T-helper 1 cell (primary cell): ENCODE measurements around the gene SERGEF.

Experiments
- DNase-seq, 5 donors: peaks; one replicate each; pipeline ENCODE4 v3.0.0-alpha.2; 2012 to 2020

SERGEF gene

DNA sequence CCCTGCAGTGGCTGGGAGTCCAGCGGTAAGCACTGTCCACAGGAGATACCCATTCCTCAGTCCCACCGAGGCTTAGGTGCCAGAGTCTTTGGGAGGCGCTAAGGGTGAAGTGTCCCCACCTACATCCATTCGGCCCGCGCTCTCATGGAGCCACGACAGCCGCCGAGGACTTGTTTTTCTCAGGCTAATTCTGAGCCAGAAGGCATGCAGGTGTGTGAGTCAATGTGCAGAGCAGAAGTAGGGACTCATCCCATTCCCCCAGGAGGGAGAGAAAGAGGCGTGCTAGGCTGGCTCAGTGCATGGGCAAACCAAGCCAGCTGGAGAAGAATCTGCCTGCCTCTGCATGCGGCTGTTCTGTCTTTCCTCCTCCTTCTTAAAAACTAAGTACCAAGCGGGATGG, 231.6 kb downstream of the SERGEF start:
- no peak for DNase-seq

DNA sequence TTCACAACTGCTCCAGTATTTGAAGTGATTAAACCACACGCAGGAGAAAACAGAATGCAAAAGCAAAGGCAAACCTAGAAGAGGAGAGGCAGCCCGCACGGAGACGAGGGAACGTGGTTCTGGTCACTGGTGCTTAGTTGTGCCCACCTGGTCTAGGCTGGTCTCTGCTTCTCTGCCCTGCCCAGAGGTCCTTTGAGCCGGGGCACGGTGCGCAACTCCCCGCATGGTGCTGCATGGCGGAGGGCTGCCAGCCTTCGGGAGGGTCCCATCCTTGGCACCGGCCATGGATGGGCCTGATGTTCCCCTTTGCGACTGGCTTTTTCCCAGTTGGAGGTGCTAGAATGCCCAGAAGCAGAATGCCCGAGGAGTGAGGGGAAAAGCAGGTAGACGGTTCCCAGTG, 232.2 kb downstream of the SERGEF start:
- no peak for DNase-seq

DNA sequence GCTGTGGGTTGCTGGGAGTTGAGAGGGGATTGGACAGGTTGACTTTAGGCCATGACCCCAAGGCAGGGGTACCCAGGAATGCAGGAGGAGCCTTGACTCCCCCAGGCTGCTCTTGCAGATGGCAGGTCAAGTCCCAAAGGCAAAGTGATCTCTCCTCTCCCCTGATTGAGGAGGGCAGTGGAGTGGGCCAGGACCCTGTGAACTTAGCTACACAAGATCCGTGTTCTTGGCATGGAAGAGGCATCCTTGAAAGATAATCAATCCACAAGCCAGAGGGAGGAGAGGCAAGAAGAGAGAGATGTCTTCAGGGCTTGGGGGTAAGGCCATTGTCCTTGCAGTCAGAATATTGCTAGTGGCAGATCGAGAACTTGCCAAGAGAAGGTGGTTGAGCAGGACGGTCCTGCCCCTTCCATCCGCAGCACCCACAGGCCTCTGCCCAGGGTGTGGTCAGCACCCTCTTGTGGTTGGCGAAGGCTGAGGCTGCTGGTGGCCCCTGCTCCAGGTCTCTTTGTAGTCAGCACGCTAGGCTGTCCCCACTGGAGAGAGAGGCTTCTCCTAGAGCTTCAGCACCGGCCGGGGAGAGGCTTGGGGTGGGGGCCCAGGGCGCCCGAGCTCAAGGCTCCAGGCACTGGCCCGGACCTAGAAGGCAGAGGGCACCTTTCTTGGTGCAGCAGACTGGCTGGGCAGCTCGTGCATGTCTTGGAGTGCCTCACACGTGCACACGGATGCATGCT, 232.8 kb downstream of the SERGEF start:
- no peak for DNase-seq

DNA sequence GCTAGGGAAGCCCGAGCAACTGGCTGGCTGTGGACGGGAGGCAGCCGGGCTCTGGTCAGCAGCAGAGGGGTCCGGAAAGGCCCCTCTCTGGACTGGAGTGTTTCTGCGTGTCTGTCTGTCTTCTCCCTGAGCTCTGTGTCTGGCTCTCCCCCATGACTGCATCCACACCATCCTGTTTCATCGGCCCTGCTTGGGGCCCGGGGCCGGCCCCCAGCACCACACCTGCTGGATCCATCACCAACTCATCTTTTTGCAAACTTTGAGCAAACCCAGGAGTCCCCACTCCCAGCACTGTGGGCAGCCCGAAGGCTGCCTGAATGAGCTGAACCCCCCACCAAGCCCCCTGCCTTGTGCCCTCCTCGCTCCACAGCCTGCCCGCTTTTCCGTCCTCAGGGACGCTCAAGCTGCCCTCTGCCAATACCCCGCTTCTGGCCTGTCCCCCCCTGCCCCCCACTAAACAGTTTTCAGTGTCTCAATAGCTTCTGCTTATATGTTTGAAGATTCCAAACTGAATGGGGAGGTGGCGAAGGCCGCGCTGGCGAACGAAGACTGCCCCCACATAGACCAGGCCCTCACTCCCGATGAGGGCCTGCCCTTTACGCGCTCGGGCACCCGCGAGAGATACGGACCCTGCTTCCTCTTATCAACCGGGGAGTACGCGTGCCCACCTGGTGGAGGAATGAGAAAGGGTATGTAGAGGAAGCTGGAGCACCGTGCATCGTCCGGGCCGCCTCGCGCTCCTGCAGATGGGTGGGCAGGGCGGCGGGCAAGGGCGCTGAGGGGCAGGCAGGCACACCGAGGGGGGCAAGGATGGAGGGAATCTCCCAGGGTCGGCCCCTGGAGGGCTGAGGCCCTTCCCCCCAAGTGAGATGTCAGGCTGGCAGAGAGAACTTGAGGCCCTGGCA, 233.6 kb downstream of the SERGEF start:
- no peak for DNase-seq

DNA sequence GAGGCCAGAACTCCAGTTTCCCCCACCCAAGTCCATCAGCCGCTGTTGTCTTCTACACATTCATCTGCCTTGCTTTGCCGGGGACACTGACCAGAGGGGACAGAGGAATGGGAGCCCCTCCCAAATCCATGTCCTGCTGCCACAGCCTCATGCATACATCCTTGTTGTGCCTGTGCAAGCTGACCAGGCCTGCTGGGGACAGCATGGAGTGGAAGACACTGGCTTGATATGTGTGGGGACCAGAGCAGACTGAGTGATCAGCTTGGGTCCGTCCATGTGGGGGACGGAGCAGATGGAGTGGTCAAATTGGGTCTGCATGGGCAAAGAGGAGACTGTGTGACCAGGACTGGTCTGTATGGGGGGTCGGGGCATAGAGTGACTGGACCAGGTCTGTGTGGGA, 234.5 kb downstream of the SERGEF start:
- DNase-seq = no peak

DNA sequence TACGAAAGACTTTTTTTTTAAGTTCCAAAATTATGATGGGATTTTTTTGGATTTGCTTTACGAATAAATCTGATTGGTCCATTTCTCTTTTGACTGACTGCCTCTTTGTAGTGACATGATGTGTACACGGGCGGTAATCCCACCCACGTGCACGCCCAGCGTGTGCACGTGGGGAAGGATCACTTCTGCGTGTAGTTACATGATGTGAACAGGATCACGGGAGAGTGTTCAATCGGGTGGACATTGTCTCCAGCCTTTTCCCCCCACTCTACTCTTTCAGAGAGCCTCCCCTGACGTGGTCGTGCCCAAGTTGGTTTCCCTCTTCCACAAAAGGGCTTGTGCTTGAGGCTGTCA, 235.1 kb downstream of the SERGEF start:
- DNase-seq = no peak

DNA sequence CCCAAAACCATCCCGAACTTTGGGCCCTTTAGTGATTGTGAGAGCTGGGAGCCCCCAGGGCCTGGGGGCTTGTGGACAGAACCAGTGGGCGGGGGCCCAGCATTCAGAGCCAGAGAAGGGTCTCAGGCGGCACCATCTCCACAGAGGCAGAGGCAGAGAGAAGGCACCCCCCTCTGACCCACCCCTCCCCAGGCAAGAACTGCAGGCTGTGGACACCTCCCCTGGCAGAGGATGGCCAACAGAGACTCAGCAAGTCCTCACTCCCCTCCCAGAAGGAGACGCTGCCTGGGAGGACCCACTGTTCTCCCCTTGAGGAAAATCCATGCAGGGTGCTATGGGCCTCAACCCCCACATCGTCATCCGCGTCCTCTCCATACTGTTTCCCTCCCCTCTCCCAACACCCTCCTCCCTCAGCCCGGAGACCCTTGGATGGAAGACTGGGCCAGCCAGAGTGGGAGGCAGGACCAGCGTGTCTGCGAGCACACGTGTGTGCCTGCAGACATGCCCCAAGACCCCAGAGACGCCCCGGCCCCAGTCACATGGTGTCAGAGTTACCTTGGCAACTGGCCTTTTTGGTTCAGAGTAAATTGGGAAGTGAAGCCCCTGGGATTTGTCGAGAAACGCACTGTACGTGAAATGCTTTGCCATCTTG, 235.6 kb downstream of the SERGEF start:
- no peak for DNase-seq

DNA sequence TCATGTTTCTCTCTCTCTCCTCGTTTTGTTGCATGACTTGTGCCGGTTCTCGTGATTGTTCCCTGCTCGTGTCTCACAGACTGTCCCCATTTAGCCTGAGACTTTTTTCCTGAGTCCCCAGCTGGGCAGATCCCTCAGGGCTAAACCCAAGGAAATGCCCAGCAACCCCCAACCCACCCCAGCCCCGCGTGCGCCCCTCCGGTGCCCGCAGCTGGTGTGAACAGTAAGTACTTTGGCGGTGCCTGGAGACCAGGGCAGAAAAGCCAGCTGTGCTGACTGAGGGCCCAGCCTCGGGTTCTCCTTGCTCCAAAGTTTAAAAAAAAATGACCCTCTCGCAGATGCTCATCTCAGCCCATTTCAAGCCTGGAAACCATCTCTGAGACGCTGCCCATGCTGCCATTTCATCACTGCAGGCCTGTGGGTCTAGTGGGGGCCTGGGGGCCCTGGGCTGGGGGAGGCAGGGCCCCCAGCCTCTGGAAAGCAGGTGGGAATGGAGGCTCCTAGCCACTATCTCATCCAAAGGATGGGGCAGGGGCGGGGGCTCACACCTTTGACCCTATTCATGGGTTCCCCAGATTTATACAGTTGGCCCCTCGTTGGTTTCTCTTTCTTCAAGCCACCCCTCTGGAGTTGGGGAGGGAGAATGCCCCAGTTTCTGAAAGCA, 236.5 kb downstream of the SERGEF start:
- DNase-seq = no peak

DNA sequence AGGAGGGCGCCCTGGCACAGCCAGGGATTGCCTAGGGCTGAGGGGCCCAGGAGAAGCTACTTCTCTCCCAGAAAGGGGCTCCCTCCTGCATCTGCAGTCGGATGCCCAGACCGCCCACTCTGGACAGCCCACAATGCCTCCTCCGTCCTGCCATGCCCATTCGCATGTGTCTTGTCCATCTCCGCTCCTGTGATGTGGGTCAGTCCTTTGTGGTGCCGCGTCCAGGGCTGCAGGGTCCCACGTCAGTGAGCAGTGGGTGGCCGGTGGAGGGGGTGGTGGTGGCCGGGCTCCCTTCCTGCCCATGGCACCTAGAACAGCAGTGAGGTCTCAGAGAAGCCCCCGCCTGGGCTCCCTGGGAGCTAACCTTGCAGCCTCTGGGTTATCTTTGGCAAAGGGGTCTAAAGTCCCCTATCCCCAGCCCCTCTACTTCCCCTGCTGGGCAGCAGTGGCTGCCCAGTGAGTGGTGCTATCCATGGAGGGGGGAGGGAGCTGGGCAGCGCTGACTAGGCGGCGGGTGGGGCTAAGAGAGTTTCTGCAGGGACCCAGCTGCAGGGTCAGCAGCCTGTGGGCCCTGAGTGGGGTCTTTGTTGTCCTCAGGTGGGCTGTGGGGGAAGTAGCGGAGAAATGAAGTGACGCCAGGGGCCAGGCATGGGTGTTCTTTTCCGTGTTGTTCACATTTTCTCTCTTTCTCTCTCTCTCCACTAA, 237.2 kb downstream of the SERGEF start:
- DNase-seq = no peak

DNA sequence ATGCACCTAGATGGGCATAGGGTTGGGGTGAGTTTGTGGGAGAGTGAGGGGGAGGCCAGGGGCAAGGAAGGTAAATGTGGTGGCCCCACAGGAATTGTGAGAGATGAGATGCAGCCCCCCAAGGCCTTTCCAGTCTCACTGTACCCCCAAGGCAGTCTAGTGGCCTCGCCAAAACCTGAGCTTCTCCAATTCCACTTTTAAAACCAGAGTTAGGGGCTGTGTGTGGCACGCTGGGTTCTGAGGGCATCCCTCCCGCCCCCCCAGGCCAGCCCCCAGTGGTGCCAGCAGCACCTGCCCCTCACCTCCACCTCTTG, 237.9 kb downstream of the SERGEF start:
- DNase-seq = no peak

DNA sequence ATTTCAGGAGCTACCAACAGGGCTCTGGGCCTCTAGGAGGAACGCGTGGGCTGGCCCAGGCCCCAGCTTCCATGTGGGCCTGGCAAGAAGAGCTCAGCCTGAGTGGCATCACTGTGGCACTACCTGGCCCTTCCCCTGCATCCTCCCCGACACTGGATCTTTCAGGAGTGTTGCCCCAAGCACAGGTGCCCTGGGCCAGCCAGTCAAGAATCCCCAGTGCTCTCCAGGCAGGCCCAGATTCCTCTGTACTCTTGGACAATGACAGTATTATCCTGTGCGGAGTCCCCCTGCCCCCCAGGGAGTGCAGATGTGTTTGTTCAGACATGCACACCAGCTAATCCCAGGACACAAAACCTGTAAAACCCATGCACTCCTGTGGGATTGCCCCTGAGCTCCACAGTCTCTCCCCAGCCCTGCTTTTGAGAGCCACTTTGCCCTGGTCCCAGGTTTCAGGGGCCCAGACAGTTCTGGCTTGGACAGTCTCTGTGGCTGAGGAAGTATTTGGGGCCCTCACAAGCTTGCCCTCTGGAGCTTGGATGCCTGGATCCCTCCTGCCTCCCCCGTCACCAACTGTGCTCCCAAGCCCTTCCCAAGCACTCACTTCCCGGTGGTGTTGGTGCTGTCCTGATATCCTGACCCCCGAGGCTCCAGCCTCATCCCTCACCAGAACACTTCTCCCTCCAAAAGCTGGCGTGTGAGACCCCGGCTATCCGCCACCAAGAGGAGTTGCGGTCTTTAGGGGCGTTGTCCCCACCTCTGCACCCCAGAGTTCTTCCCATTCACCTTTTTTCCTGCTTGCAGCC, 238.4 kb downstream of the SERGEF start:
- DNase-seq = no peak

DNA sequence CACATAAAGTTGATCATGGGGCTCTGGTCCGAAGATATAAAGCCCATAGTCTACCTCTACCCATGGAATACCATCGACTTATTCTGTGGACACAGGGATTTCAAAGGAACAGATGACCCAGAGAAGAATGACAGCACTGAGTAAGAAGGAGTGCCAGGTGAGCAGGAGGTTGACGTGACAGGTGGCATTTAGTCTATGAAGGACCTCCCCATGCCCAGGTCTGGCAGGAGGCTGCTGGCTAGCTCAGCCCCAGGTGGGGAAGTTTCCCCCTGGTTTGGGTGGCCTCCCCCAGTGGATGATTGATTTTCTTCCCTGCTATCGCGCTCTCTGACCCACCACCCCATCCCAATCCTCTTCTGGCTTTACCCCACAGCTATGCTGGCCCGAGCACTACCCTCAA, 239.2 kb downstream of the SERGEF start:
- DNase-seq = no peak

DNA sequence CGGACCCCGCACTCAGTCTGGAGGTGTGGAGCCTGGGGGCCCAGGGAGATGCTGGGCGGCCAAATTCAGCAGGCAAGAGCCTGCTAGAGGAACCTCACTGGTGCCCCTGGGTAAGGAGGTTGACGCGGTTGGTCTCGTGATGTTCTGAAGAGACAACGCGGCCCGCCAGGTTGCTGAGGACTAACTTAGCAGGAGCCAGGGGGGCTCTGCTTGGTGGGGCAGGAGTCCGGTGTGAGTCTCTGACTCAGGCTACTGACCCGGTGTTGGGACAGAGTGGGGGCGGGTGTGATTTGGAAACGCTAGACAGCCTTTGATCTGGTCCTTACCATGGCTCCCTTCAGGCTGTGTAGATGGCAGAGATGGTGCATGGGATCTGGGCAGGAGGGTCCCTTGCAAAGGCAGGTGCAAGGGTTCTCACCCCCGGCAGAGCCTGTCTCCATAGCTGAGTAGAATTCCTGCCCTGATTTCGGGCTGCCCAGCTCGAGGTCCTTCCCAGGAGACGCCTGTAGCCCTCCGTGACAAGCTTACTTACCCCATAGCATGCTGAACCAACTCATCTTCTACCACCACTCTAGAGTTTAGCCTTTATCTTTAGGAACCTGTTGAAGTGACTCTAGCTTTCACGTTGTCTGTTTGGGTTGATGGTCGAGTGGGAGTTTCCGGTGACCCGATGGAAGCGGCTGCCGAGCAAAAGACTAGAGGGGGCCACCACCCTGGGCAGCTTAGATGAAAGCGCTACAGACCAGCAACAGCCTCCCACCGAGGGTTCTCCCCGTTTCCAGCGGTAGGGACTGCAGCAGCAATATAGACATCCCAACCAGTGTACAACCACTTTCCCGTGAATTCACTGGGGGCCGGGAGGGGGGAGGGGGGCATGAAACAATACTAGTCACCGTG, 239.9 kb downstream of the SERGEF start:
- DNase-seq = no peak

DNA sequence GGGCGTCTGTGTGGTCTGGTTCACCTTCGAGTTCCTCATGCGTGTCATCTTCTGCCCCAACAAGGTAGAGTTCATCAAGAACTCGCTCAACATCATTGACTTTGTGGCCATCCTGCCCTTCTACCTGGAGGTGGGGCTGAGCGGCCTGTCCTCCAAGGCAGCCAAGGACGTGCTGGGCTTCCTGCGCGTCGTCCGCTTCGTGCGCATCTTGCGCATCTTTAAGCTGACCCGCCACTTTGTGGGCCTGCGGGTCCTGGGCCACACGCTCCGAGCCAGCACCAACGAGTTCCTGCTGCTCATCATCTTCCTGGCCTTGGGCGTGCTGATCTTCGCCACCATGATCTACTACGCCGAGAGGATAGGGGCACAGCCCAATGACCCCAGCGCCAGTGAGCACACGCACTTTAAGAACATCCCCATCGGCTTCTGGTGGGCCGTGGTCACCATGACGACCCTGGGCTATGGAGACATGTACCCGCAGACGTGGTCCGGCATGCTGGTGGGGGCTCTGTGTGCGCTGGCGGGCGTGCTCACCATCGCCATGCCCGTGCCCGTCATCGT, 240.9 kb downstream of the SERGEF start:
- DNase-seq = no peak

DNA sequence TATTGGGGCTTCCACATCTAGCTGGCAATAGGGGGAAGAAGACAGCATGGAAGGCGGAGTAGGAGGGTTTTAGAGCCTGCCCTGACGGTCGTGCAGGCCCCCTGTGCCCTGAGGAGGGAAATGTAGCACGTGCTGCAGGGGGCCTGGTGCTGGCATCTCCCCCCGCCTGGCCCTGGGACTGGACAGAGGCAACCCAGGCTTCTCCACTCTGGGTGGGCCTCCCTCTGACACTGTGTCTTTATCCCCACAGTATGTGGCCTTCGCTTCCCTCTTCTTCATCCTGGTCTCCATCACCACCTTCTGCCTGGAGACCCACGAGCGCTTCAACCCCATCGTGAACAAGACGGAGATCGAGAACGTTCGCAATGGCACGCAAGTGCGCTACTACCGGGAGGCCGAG, 241.4 kb downstream of the SERGEF start:
- no peak for DNase-seq

DNA sequence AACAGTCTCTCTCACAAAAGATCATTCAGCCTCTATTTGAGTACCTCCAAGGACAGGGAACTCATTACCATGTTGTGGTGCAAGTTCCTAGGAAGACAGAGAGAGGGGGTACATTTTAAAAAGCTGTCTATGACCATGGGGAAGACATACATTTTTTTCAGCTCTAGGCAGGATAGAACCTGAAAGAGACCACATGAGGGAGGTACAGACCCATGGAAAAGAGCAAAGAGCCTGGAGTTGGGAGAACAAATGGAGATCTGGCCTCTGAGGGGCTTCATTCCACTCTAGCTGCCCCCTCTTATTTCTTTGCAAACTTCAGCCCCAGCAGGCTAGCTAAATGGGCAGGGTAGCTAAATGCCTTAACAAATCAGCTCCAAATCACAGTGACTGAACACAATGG, 241.9 kb downstream of the SERGEF start:
- DNase-seq = no peak

DNA sequence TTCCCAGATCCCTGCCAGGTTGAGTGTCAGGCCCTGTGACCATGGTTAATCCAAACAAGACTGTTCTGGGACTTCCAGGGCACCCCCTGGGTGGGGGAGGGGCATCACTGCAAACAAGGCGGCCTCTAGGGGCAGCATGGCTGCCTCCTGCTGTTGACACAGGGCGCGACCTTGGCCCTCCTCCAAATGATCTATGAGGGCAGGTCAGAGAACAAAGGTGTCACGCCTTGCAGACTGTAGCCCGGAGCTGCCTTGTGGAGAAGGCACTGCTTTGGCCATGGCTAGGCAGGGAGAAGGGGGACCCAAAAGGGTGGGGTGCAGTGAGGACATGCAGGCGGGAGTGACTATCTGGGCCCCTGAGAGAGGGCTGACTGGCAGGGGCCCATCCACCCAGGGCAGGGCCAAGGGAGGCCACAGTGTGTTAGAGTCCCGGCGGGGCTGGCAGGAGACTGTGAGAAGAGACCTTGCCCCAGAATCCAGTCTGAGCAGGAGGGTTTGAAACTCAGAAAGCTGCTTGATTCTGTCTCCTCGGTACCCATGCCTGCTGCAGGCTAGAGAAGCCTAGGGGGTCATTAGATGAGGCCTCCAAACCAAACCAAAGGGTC, 242.7 kb downstream of the SERGEF start:
- DNase-seq = no peak

DNA sequence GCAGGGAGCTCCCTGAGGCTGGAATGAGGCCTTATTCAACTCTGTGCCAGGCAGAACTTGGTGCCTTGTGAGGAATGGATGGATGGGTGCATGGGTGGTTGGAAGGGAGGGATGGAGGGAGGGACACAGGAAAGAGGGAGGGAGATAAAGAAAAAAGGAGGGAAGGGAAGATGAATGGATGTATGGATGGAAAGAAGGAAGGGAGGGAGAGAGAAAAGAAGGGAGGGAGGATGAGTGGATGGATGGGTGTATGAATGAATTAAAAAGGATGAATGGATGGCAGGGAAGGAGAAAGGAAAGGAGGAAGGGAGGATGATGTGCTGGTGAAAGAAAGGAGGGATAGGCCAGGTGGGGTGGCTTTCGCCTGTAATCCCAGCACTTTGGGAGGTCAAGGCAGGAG, 243.6 kb downstream of the SERGEF start:
- no peak for DNase-seq

DNA sequence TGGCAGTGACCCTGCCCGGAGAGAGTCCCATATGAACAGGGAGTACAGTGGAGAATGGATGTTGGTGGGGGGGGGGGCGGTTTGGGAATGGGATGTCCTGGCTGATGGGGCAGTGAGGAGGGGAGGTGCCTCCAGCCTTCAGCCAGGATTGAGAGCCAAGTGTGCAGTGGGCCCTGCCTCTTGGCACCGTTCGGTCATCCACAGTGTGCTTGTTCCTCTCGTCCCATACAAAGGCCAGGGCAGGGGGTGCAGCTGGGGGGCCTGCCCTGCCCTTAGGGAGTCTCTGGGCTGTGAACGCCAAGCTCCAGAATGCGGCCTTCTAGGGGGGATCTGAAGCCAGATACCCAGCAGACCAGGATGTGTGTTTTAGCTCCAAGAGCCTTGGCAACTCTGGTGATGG, 244.3 kb downstream of the SERGEF start:
- DNase-seq = no peak

DNA sequence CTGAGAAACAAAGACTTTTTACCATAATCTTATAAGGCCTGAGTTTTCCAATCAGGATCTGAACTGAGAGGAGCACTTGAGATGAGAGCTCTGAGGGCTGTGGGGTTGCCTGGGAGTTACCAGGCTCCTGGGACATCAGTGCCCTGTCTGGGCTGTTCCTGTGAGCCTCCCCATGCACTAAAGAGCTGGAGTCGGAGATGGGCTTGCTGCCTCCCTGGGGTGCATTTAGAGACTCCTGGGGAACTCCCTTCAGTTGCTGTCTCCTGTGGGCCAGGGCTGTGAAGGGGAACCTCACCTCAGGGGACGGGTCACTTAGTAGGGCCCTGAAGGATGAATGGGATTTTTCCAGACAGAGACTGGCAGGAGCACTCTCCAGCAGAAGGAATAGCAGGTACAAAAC, 244.9 kb downstream of the SERGEF start:
- no peak for DNase-seq
